Aorta (tissue), 5 donors: Measurements from ENCODE around the gene GCSAM. TPM values are rescaled to one million over a fixed set of nuclear protein-coding genes. Genes with fewer than 3 reads are reported as not detected.

Experiments used
- ATAC-seq: fragments of 200-7000 bp; cut with Tn5 transposase; one replicate; pipeline ENCODE4 v1.9.1; 2022; ENCODE audit warnings: moderate library complexity; ENCODE audit not compliant: low FRiP score
- DNase-seq, 2 donors: peaks; one replicate each; pipeline ENCODE4 v3.0.0-alpha.2; 2020
- H3K27ac ChIP-seq, 2 donors: one replicate each; pipeline ENCODE4 v1.5.1; 2013; ENCODE audit warnings: low read length in 2 of 2, mild to moderate bottlenecking in 2 of 2, moderate library complexity in 2 of 2, control low read depth in 1 of 2, inconsistent platforms in 1 of 2, low read depth in 1 of 2
- H3K27me3 ChIP-seq, 2 donors: one replicate each; pipeline ENCODE4 v1.6.1; 2013; ENCODE audit warnings: control low read depth in 1 of 2, low read length in 1 of 2, mild to moderate bottlenecking in 1 of 2, moderate library complexity in 1 of 2; ENCODE audit not compliant: insufficient read depth in 2 of 2, control insufficient read depth in 1 of 2
- H3K36me3 ChIP-seq, 2 donors: one replicate each; pipeline ENCODE4 v1.6.1; 2013; ENCODE audit warnings: control low read depth in 1 of 2, low read length in 1 of 2, mild to moderate bottlenecking in 1 of 2; ENCODE audit not compliant: insufficient read depth in 2 of 2, control insufficient read depth in 1 of 2
- H3K4me1 ChIP-seq, 2 donors: one replicate each; pipeline ENCODE4 v1.6.1; 2013; ENCODE audit warnings: low read length in 2 of 2, control low read depth in 1 of 2, mild to moderate bottlenecking in 1 of 2, moderate library complexity in 1 of 2; ENCODE audit not compliant: insufficient read depth in 2 of 2, control insufficient read depth in 1 of 2
- H3K4me3 ChIP-seq, 2 donors: one replicate each; pipeline ENCODE4 v1.5.1; 2013; ENCODE audit warnings: low read length in 2 of 2, control low read depth in 1 of 2, mild to moderate bottlenecking in 1 of 2
- H3K9me3 ChIP-seq: one replicate; pipeline ENCODE4 v1.6.1; 2013; ENCODE audit warnings: mild to moderate bottlenecking, low read length; ENCODE audit not compliant: control insufficient read depth
- WGBS, 2 donors: extraction: QIAGEN DNeasy Blood & Tissue Kit; methylation state at CpG; one replicate each; pipeline ENCODE4 v1.1.7; 2013; 5-methylcytosine and 5-hydroxymethylcytosine counted together
- intact Hi-C, 2 donors: fragments of 100-400 bp; cut with DNase I; formaldehyde crosslinking; loops; one replicate each; pipeline versions ENCODE4 v1.14.2 to v1.15.0; 2022
- polyA plus RNA-seq, 2 donors: library from polyadenylated mRNA; stranded (reverse); fragments of 200-250 nt; gene quantifications; one replicate each; pipeline ENCODE4 v1.2.3, GENCODE V29; 2013
- total RNA-seq, 2 donors: library from RNA; stranded (reverse); fragmentation: NEBNext Ultra II Directional; extraction: Animal tissue kit (Norgen Biotek cat#: 25700); gene quantifications; one replicate each; pipeline ENCODE4 v1.2.1, GENCODE V29; 2021
- donor health status: healthy with polysubstance abuse.
- donor health status: Bipolar disorder and iron deficiency.
- donor health status: DM: no; HTN: no; CAD: no.
- donor health status: DM: no; HTN: no; CAD: no.
- donor health status: DM: yes; HTN: yes; CAD: no.

Gene GCSAM
- total and polyA plus RNA-seq, 4 donors, result 0.10 to 0.51 TPM; not detected in 2

DNA sequence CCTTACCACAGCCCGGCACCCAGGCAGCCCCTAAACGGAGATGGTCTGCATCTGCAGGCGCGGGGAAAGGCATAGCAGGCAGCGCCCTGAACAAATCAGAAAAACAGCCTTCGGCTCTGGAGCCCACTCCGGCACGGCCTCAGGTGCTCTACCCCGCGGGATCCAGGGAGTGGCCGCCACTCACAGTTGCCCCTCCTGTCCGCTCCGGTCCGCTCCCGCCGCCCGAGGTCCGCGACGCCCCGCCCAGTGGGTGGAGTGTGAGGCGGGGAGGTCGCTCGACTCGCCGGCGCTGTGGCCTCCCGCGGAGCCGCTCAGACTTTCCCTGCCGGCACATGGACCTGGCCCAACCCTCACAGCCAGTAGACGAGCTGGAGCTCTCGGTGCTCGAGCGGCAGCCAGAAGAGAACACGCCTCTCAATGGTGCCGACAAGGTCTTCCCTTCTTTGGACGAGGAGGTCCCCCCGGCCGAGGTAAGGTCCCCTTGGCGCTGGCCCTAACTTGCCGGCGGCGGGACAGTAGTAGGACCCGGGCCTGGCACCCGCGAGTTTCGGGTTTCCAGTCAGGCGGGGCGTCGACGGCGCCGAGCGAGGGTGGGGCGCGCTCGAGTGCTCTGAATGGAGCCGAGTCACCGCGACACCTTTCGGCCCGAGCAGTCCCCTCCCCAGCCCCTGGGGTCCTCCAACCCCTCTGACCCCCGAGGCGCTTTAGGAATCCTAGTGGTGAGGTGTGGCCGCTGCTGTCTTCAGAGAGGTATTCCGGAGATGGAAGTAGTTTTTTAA lies 46.8 kb downstream of the GCSAM start, which contains the start of gene C3orf52:
Gene C3orf52 (plus strand): TSS at position 314 of the 779 bp plus-strand sequence. CDS start 19 bp downstream, at position 333.
- Histone ChIP-seq H3K36me3 (no peaks in the 10 kb centered on the region), H3K4me3 (peak within 1 kb of the TSS; percentile 55 to 56), H3K4me1 (peaks cover 0 to 3% of the 10 kb centered on the region in 2 donors), H3K27me3 (no peaks in the 10 kb centered on the region), H3K27ac (peak within 1 kb of the TSS in 1 of 2 donors; percentile 33), H3K9me3 (no peaks in the 10 kb centered on the region)
- ATAC-seq (peak; percentile 96), DNase-seq (peak; percentile 87 to 95)
- intact Hi-C loops, result no loop called here
- 0 to 1% methylated on average over 54 to 67 of the region's 67 CpGs for WGBS, 2 donors

GRCh38 chr3:112085735-112086075 lies 47.3 kb downstream of the GCSAM start:
- Histone ChIP-seq H3K27ac (no peak overlapping the region), H3K4me3 (no peak overlapping the region), H3K27me3 (no peaks in the 10 kb centered on the region), H3K9me3 (no peaks in the 10 kb centered on the region), H3K4me1 (peaks cover 0 to 3% of the 10 kb centered on the region in 2 donors), H3K36me3 (no peaks in the 10 kb centered on the region)
- ATAC-seq (no peak), DNase-seq (no peak)
- WGBS, 2 donors, result 28% methylated on average over 12 of the region's 12 CpGs
- intact Hi-C loops, result no loop called here

DNA sequence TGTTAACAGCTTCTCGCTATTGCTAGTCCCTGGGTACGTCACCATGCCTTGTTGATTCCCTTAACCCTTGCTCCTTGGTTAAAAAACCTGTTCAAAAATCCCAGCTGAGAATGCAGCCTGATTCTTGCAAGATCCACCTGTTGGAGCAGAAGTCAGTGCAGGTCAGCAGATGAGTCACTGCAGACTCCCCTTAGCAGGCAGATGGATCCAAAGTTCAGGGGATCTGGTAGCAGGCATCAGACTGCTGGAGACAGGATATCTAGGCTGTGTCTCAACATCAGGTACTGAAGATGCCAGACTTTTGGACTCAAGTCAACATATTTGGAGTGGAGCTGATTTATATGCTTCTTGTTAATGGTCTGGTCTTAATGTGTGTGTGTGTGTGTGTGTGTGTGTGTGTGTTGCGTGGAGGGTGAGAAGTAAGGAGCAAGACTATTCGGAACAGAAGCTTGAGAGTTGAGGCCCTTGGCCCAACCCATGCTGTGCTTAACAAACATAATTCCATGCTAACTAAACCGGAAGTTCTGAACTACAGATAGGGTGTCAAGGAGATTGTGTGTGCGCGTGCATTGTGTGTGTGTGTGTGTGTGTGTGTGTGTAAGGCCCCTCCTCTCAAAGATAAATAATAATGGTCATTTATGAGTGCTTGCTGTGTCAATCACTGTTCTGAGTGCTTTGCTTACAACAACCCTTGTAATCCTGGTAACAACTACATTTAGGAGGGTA lies 47.9 kb downstream of the GCSAM start:
- Histone ChIP-seq H3K27ac (no peak overlapping the region), H3K4me1 (peaks cover 0 to 3% of the 10 kb centered on the region in 2 donors)

GRCh38 chr3:112083239-112083638 lies 49.8 kb downstream of the GCSAM start:
- intact Hi-C loops, result no loop called here
- H3K4me3 ChIP-seq, result no peak overlapping the region
- no peaks in the 10 kb centered on the region for H3K36me3 ChIP-seq
- WGBS, 2 donors, result 84 to 87% methylated on average over 4 of the region's 4 CpGs
- H3K27me3 ChIP-seq, result no peaks in the 10 kb centered on the region
- DNase-seq (no peak), ATAC-seq (no peak)
- H3K4me1 ChIP-seq, result peaks cover 0 to 3% of the 10 kb centered on the region in 2 donors
- no peaks in the 10 kb centered on the region for H3K9me3 ChIP-seq
- no peak overlapping the region for H3K27ac ChIP-seq

More for the DNA sequence above, 47.9 kb downstream of the GCSAM start:
- Histone ChIP-seq H3K36me3 (no peaks in the 10 kb centered on the region), H3K9me3 (no peaks in the 10 kb centered on the region), H3K27me3 (no peaks in the 10 kb centered on the region), H3K4me3 (no peak overlapping the region)
- WGBS, 2 donors, result 86 to 87% methylated on average over 7 of the region's 7 CpGs
- DNase-seq (no peak), ATAC-seq (no peak)
- intact Hi-C loops, result no loop called here

DNA sequence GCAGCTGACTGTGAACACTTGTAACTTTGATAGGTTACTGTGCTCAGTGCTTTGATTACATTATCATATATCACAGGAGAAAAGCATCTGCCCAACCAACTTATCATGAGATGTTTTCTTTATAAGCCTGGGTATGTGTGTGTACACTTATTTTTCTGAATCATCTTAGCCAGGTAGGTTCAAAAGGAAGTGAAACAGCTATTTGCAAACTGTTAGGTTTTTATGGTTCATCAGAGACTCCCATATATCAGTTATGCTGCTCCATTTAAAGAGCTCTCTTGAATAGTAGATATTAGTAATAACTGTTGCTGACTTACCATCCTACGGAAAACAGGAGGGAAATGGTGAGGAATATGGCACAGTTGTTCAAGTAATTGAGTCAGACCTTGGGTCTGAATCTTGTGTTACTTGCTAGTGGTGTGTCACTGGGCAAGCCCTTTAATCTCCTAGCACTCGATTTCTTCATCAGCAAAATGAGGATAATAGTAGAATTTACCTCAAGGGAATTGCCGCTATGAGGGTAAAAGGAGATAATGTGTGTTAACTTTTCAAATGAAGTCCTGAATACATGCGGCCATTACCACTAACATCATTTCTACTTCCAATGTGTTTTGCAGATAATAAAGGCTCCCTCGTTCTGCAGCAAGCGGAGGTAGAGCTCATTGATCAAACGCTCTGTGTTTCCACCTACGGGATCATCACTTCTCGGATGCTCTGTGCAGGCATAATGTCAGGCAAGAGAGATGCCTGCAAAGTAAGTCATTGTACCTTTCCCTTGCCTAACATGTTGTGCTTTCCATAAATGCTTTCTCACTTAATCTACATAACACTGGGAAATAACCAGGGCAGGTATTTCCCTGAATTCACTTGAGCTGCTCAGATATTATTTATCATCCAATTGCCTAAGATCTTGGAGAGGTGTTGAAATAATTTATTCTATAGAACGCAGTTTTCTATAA lies 54.6 kb downstream of the GCSAM start:
- H3K27me3 ChIP-seq, result no peaks in the 10 kb centered on the region
- peaks cover 3% of the 10 kb centered on the region in 2 donors for H3K4me1 ChIP-seq
- no peak for DNase-seq
- H3K27ac ChIP-seq, result no peak overlapping the region
- no peaks in the 10 kb centered on the region for H3K36me3 ChIP-seq
- intact Hi-C loops, result no loop called here
- H3K4me3 ChIP-seq, result no peak overlapping the region
- 84 to 91% methylated on average over 10 of the region's 10 CpGs for WGBS, 2 donors
- no peak for ATAC-seq
- H3K9me3 ChIP-seq, result no peaks in the 10 kb centered on the region

- peak overlapping the region in 1 of 2 donors; percentile 1 for H3K27ac ChIP-seq
- ATAC-seq (no peak), DNase-seq (no peak)
- H3K27me3 ChIP-seq, result no peaks in the 10 kb centered on the region
- no peaks in the 10 kb centered on the region for H3K9me3 ChIP-seq
- H3K36me3 ChIP-seq, result no peaks in the 10 kb centered on the region
- 38 to 49% methylated on average over 6 of the region's 6 CpGs for WGBS, 2 donors
- no peak overlapping the region for H3K4me3 ChIP-seq
- intact Hi-C loops, result no loop called here
- peaks cover 3% of the 10 kb centered on the region in 2 donors for H3K4me1 ChIP-seq
These were observed 58.2 kb downstream of the GCSAM start for GRCh38 chr3:112074616-112075497.

- ATAC-seq (no peak), DNase-seq (no peak)
- no peaks in the 10 kb centered on the region for H3K9me3 ChIP-seq
- 93% methylated on average over 2 of the region's 2 CpGs for WGBS, 2 donors
- H3K27ac ChIP-seq, result no peak overlapping the region
- intact Hi-C loops, result no loop called here
- no peaks in the 10 kb centered on the region for H3K36me3 ChIP-seq
- H3K27me3 ChIP-seq, result no peaks in the 10 kb centered on the region
- H3K4me1 ChIP-seq, result peaks cover 3% of the 10 kb centered on the region in 2 donors
- no peak overlapping the region for H3K4me3 ChIP-seq
These were observed 59.0 kb downstream of the GCSAM start for GRCh38 chr3:112074006-112074405.
